HepG2 (cell line): ENCODE measurements around the gene GAL3ST3. TPM values are rescaled to one million over a fixed set of nuclear protein-coding genes. Genes with fewer than 3 reads are reported as not detected.

Source experiments
- DMTF1 ChIP-seq: sonication (generic); formaldehyde crosslinking; IDR thresholded peaks from 2 replicates; pipeline ENCODE4 v1.4.0; 2020; ENCODE audit warnings: mild to moderate bottlenecking, missing genetic modification reagents
- E2F5 ChIP-seq: sonication (generic); formaldehyde crosslinking; conservative IDR thresholded peaks from 2 replicates; pipeline ENCODE4 v1.4.0; 2020; ENCODE audit warnings: missing genetic modification reagents
- EP300 ChIP-seq, 3 experiments: sonication (generic) in 1 of 3; formaldehyde crosslinking in 1 of 3; IDR thresholded peaks; 2 replicates each; pipeline versions ENCODE4 v1.5.1 to v1.6.1; 2011 to 2020; ENCODE audit warnings: low read depth in 2 of 3, low read length in 2 of 3, borderline replicate concordance in 1 of 3, improper control_type of control experiment in 1 of 3, mild to moderate bottlenecking in 1 of 3, missing genetic modification reagents in 1 of 3, moderate library complexity in 1 of 3
- FOXA3 ChIP-seq: IDR thresholded peaks from 2 replicates; pipeline ENCODE4 v1.6.1; 2016; ENCODE audit warnings: missing genetic modification reagents, missing compliant biosample characterization
- MYNN ChIP-seq: sonication (generic); formaldehyde crosslinking; IDR thresholded peaks from 2 replicates; pipeline ENCODE4 v1.4.0; 2020; ENCODE audit warnings: mild to moderate bottlenecking, low read depth, missing genetic modification reagents
- PRPF4 ChIP-seq: fragments of 200-400 bp; formaldehyde crosslinking; IDR thresholded peaks from 2 replicates; pipeline ENCODE4 v1.6.1; 2016; ENCODE audit warnings: low read length, low read depth; ENCODE audit not compliant: poor library complexity, severe bottlenecking
- SOX13 ChIP-seq, 3 experiments: fragments of 450-650 bp in 1 of 3; sonication (generic) in 1 of 3; formaldehyde crosslinking in 1 of 3; IDR thresholded peaks in 2 of 3; conservative IDR thresholded peaks in 1 of 3; 2 replicates each; pipeline versions ENCODE4 v1.5.0 to v1.6.1; 2016 to 2020; ENCODE audit warnings: antibody characterized with exemption in 1 of 3, mild to moderate bottlenecking in 1 of 3, missing compliant biosample characterization in 1 of 3, missing genetic modification reagents in 1 of 3, moderate library complexity in 1 of 3
- TAF1 ChIP-seq: sonication (generic); formaldehyde crosslinking; IDR thresholded peaks from 2 replicates; pipeline ENCODE4 v1.4.0; 2020; ENCODE audit warnings: missing genetic modification reagents
- YEATS4 ChIP-seq: sonication (generic); formaldehyde crosslinking; IDR thresholded peaks from 2 replicates; pipeline ENCODE4 v1.4.0; 2020; ENCODE audit warnings: missing genetic modification reagents, borderline replicate concordance
- ZNF318 ChIP-seq: sonication (generic); formaldehyde crosslinking; IDR thresholded peaks from 2 replicates; pipeline ENCODE4 v1.4.0; 2020; ENCODE audit warnings: mild to moderate bottlenecking, missing genetic modification reagents
- ZNF768 ChIP-seq: sonication (generic); formaldehyde crosslinking; IDR thresholded peaks from 2 replicates; pipeline ENCODE4 v1.4.0; 2020; ENCODE audit warnings: missing genetic modification reagents
- ZSCAN12 ChIP-seq: sonication (generic); formaldehyde crosslinking; IDR thresholded peaks from 2 replicates; pipeline ENCODE4 v1.9.0; 2021; ENCODE audit warnings: mild to moderate bottlenecking, missing genetic modification reagents
- ZSCAN5A ChIP-seq: sonication (generic); formaldehyde crosslinking; IDR thresholded peaks from 2 replicates; pipeline ENCODE4 v1.8.0; 2022; ENCODE audit warnings: mild to moderate bottlenecking, missing genetic modification reagents, borderline replicate concordance
- polyA plus RNA-seq, 8 experiments: library from polyadenylated mRNA; depleted of rRNA in 3 of 8; stranded (reverse) in 7 of 8; unstranded in 1 of 8; fragments of >200 nt; fragmentation: Illumina TruSeq in 4 of 8; extraction: Trizol in 4 of 8; gene quantifications; 2 replicates each; pipeline versions ENCODE4 v1.2.1 to v1.2.3, GENCODE V29; 2011 to 2016; ENCODE audit warnings: low read depth in 4 of 8, missing spikeins in 1 of 8, mixed read lengths in 1 of 8; ENCODE audit not compliant: insufficient read depth in 1 of 8
- total RNA-seq, 5 experiments: library from RNA; depleted of rRNA; stranded (reverse); fragments of >200 nt; fragmentation: Illumina TruSeq; extraction: Trizol; gene quantifications; 2 replicates each; pipeline ENCODE4 v1.2.3, GENCODE V29; 2016; ENCODE audit warnings: low read depth in 1 of 5

GAL3ST3 gene
- total and polyA plus RNA-seq, 2 of the 13 experiments (the other 11 are each of a cell fraction or from before 2014, with no cell fraction given): not detected

GRCh38 chr11:66051766-66052663 is 3.1 kb upstream of the GAL3ST3 start, which contains the start of gene SF3B2 (continued):
- no peak; the same call in 1 of the 2 replicates for TF ChIP-seq MYNN
- TF ChIP-seq EP300 (IDR thresholded peaks at IDR 0.05; ENCODE audit: low read depth in 2 of 2, low read length in 2 of 2): no peak
- peak; percentile 48; the same call in 1 of the 2 replicates for TF ChIP-seq EP300 (CRISPR knock-in tag; IDR thresholded peaks at IDR 0.05; ENCODE audit: borderline replicate concordance)
- peak; percentile 65 for TF ChIP-seq FOXA3 (CRISPR knock-in tag)
- no peak for TF ChIP-seq PRPF4
- TF ChIP-seq ZSCAN5A (CRISPR knock-in tag): 0 out of 2 replicates have a peak, but pooled peaks have one; percentile 42
- peak; percentile 94 for TF ChIP-seq YEATS4 (CRISPR knock-in tag)
- peak; percentile 45; the same call in 1 of the 2 replicates for TF ChIP-seq ZNF768
- TF ChIP-seq E2F5 (CRISPR knock-in tag): 0 out of 2 replicates have a peak, but pooled peaks have one; percentile 65
- no peak for TF ChIP-seq SOX13 (IDR thresholded peaks at IDR 0.05)
- no peak; a peak in 2 of 4 replicates for TF ChIP-seq SOX13 (CRISPR knock-in tag; conservative IDR thresholded peaks at IDR 0.05 in 1 of 2, IDR thresholded peaks at IDR 0.05 in 1 of 2)
- peak; percentile 96 for TF ChIP-seq TAF1 (CRISPR knock-in tag)
- TF ChIP-seq ZNF318 (CRISPR knock-in tag): no peak
- TF ChIP-seq DMTF1 (CRISPR knock-in tag): peak; percentile 26; the same call in 1 of the 2 replicates
- TF ChIP-seq ZSCAN12 (CRISPR knock-in tag): peak; percentile 20; the same call in 1 of the 2 replicates
